Heart right ventricle (tissue), 16 donors: Measurements from ENCODE around the gene MAP7. TPM values are rescaled to one million over a fixed set of nuclear protein-coding genes. Genes with fewer than 3 reads are reported as not detected.

Experiments used
- ATAC-seq, 8 donors: fragments of 200-7000 bp; cut with Tn5 transposase; one replicate each; pipeline ENCODE4 v1.9.1; 2020; ENCODE audit warnings: mild to moderate bottlenecking in 8 of 8, moderate library complexity in 8 of 8, moderate number of reproducible peaks in 1 of 8
- DNase-seq, 2 donors: peaks; one replicate each; pipeline ENCODE4 v3.0.0-alpha.2; 2020
- H3K27ac ChIP-seq, 10 donors: fragments of 200-600 bp; sonication (generic) in 2 of 10; one replicate each; pipeline versions ENCODE4 v1.5.0 to v1.8.0; 2020 to 2022; ENCODE audit warnings: mild to moderate bottlenecking in 3 of 10
- H3K27me3 ChIP-seq, 7 donors: fragments of 200-600 bp; one replicate each; pipeline ENCODE4 v1.8.0; 2021 to 2022; ENCODE audit warnings: mild to moderate bottlenecking in 2 of 7
- H3K36me3 ChIP-seq, 9 donors: fragments of 200-600 bp; sonication (generic) in 1 of 9; one replicate each; pipeline versions ENCODE4 v1.5.0 to v1.8.0; 2020 to 2022; ENCODE audit warnings: mild to moderate bottlenecking in 2 of 9
- H3K4me1 ChIP-seq, 9 donors: fragments of 200-600 bp; sonication (generic) in 1 of 9; one replicate each; pipeline versions ENCODE4 v1.5.0 to v1.8.0; 2020 to 2022; ENCODE audit warnings: mild to moderate bottlenecking in 4 of 9
- H3K4me3 ChIP-seq, 10 donors: fragments of 200-600 bp; sonication (generic) in 2 of 10; one replicate each; pipeline versions ENCODE4 v1.5.0 to v1.8.0; 2020 to 2022; ENCODE audit warnings: mild to moderate bottlenecking in 7 of 10, moderate library complexity in 2 of 10
- H3K9me3 ChIP-seq, 11 donors: fragments of 200-600 bp in 10 of 11; sonication (generic) in 2 of 11; one replicate each; pipeline versions ENCODE4 v1.5.0 to v1.8.0; 2013 to 2022; ENCODE audit warnings: mild to moderate bottlenecking in 2 of 11, control low read depth in 1 of 11, moderate library complexity in 1 of 11
- WGBS, 2 donors: extraction: QIAGEN DNeasy Blood & Tissue Kit; methylation state at CpG; one replicate each; pipeline ENCODE4 v1.1.7; 2013; ENCODE audit warnings: inconsistent platforms in 1 of 2; 5-methylcytosine and 5-hydroxymethylcytosine counted together
- intact Hi-C, 10 donors: fragments of 100-400 bp; cut with DNase I; formaldehyde crosslinking; loops; one replicate each; pipeline versions ENCODE4 v1.11.1 to v1.14.2; 2022
- polyA plus RNA-seq, 2 donors: library from polyadenylated mRNA; stranded (reverse); fragments of 200-250 nt; gene quantifications; one replicate each; pipeline ENCODE4 v1.2.3, GENCODE V29; 2013
- total RNA-seq, 10 donors: library from RNA; stranded (reverse); fragmentation: NEBNext Ultra II Directional in 3 of 10; extraction: Animal tissue kit (Norgen Biotek cat#: 25700) in 3 of 10; gene quantifications; one replicate each; pipeline versions ENCODE4 v1.2.1 to v1.2.4, GENCODE V29; 2021 to 2023
- TF ChIP-seq, protein P1 (sequence below), 9 donors: fragments of 200-600 bp; sonication (generic) in 2 of 9; IDR thresholded peaks; one replicate each; pipeline versions ENCODE4 v1.5.0 to v1.8.0; 2021 to 2022; ENCODE audit warnings: antibody characterized with exemption in 9 of 9, mild to moderate bottlenecking in 5 of 9, moderate library complexity in 1 of 9
- donor health status: Arrhythmogenic right ventricular cardiomyopathy.
- donor health status: ischemic (EF 13 %, LVEDD 7.1; RV severe dilation, severe dysfunction).
- donor health status: healthy with polysubstance abuse.
- donor health status: DM: no; HTN: yes; CAD: no.
- donor health status: DM: no; HTN: no; CAD: no.
- donor health status: ischemic (EF 25% LVEDD 6.9; RV normal size, moderate dysfunction).
- donor health status: ischemic (EF 25% LVEDD 5.7; RV mildly dilated, moderate dysfunction).
- donor health status: healthy.
- donor health status: DM: yes; HTN: yes; CAD: no.
- donor health status: Ischemic cardiomyopathy.
- donor health status: ischemic (EF 35%, LVEDD 5.7; RV mildly dilated, moderate dysfunction).
- donor health status: nonischemic (EF 11% LVEDD 7.7; RV severe dilation, severe dysfunction).
- donor health status: DM: yes; HTN: yes; CAD: no.
- donor health status: PGD.
- donor health status: ischemic (EF 29% LVEDD 5.4; RV normal size, mild dysfunction).
- donor health status: nonischemic (EF 23%, LVEDD 6.1; RV moderate dilation, normal function).

The MAP7 gene
- total and polyA plus RNA-seq, 12 donors: 0.48 to 4.1 (median 2.3) TPM

DNA sequence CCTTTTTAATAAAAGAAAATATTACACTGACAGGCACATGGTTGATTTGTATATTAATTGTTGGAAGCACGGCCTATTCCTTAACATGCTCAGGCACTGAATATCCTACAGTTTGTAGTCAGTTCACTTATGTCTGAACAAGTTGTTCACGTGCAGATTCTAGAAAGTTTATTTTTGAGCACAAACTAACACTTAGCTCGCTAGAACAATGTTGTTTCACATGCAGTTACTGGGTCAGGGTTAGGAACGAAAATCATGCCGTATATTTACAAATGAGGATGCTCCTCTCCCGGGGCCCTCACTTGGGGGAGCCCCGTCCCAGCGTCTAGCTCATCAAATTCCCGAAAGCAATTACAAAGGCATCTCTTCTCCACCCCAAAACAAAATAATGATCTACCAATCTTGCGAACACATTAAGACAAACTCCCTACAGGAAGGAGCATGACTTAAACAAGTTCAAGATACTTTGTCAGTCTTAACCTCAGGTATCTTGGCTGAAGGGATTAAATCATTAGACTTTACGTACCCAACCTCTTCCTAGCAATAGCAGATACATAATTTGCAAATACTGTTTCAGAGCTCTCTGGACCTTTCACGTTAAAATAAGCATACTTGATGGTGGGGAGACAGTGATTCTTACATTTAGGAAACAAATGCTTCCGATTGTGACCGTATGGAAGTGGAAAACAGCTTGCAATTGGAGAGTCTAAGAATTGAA lies 1.5 kb downstream of the MAP7 start:
- no peaks in the 10 kb centered on the region for H3K9me3 ChIP-seq
- peaks cover 8 to 46% (median 18%) of the 10 kb centered on the region in 7 donors for H3K27me3 ChIP-seq
- WGBS, 2 donors: 68 to 69% methylated on average over 14 of the region's 14 CpGs
- TF ChIP-seq, protein P1, sequence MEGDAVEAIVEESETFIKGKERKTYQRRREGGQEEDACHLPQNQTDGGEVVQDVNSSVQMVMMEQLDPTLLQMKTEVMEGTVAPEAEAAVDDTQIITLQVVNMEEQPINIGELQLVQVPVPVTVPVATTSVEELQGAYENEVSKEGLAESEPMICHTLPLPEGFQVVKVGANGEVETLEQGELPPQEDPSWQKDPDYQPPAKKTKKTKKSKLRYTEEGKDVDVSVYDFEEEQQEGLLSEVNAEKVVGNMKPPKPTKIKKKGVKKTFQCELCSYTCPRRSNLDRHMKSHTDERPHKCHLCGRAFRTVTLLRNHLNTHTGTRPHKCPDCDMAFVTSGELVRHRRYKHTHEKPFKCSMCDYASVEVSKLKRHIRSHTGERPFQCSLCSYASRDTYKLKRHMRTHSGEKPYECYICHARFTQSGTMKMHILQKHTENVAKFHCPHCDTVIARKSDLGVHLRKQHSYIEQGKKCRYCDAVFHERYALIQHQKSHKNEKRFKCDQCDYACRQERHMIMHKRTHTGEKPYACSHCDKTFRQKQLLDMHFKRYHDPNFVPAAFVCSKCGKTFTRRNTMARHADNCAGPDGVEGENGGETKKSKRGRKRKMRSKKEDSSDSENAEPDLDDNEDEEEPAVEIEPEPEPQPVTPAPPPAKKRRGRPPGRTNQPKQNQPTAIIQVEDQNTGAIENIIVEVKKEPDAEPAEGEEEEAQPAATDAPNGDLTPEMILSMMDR (IDR thresholded peaks at IDR 0.05): no peak
- peaks cover 5 to 19% (median 15%) of the 10 kb centered on the region in 9 donors for H3K4me1 ChIP-seq
- intact Hi-C loops: no loop called here
- H3K36me3 ChIP-seq: no peaks in the 10 kb centered on the region
- no peak for DNase-seq
- peak overlapping the region in 2 of 10 donors; percentile 77 to 89 for H3K4me3 ChIP-seq
- H3K27ac ChIP-seq: no peak overlapping the region
- no peak for ATAC-seq

DNA sequence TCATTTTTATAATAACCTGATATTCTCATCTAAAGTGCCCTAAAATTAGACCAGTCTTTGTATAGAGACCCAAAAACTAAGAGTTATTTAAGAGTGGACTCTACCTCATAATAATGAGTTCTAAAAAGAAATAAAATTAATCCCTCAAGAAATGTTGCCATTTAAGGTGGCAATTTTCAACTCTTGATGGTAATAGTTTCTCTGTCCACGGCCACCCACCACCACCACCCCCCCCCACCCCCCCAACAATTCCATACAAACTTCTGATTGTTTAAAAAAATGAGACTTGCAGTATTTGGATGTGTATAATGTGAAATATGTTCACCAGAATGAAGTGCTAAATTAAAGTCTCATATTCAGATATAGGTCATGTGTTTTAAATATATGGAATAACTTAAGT lies 2.4 kb downstream of the MAP7 start:
- no peak overlapping the region for H3K27ac ChIP-seq
- intact Hi-C loops: no loop called here
- H3K27me3 ChIP-seq: peaks cover 8 to 46% (median 18%) of the 10 kb centered on the region in 7 donors
- DNase-seq (no peak), ATAC-seq (no peak)
- no peaks in the 10 kb centered on the region for H3K9me3 ChIP-seq
- H3K36me3 ChIP-seq: no peaks in the 10 kb centered on the region
- H3K4me1 ChIP-seq: peaks cover 5 to 19% (median 15%) of the 10 kb centered on the region in 9 donors
- TF ChIP-seq, protein P1 (IDR thresholded peaks at IDR 0.05): no peak
- 76 to 81% methylated on average over 1 of the region's 1 CpG for WGBS, 2 donors
- no peak overlapping the region for H3K4me3 ChIP-seq

DNA sequence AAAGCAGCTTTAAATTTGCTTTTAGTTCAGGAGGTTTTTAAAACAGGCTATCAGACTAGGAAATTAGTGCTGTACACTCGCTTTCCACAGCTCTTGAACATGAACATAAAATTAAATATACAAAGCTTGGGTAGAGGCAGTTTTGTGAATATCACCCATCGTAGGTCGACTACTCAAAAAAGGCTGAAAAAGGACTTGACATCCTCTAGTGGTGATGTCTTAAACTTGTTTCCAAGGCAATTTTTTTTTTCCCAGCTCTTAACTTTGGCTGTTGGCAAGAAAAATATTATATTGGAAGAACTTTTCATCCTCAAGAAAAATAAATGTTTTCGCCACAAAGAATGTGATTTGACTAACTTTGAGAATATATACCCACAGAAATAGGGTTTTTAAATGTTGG lies 2.9 kb downstream of the MAP7 start:
- peaks cover 5 to 19% (median 15%) of the 10 kb centered on the region in 9 donors for H3K4me1 ChIP-seq
- WGBS, 2 donors: 48 to 60% methylated on average over 4 of the region's 4 CpGs
- TF ChIP-seq, protein P1 (IDR thresholded peaks at IDR 0.05): peak in 7 of 9 donors; percentile 18 to 45 (median 29)
- H3K27me3 ChIP-seq: peaks cover 8 to 46% (median 18%) of the 10 kb centered on the region in 7 donors
- ATAC-seq: no peak
- no peaks in the 10 kb centered on the region for H3K9me3 ChIP-seq
- H3K4me3 ChIP-seq: no peak overlapping the region
- no peak overlapping the region for H3K27ac ChIP-seq
- intact Hi-C loops: no loop called here
- DNase-seq: no peak
- no peaks in the 10 kb centered on the region for H3K36me3 ChIP-seq

DNA sequence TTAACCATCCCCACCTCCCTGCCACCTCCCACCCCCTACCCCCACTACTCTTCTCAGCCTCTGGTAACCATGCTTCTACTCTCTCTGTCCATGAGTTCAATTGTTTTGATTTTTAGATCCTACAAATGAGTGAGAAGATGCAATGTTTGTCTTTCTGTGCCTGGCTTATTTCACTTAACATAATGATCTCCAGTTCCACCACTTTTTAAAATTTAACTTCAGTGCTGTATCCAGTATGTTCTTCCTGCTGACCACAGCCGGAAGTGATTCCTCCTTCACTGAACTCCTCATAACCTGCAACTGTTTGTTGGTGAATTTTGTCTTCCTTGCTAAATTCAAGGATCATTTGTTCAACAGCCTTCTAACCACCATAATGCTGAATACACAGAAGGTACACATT lies 3.9 kb downstream of the MAP7 start:
- TF ChIP-seq, protein P1 (IDR thresholded peaks at IDR 0.05): no peak

More for the DNA sequence above, 3.9 kb downstream of the MAP7 start:
- H3K36me3 ChIP-seq: no peaks in the 10 kb centered on the region
- peaks cover 6 to 43% (median 16%) of the 10 kb centered on the region in 7 donors for H3K27me3 ChIP-seq
- no peak overlapping the region for H3K4me3 ChIP-seq
- intact Hi-C loops: no loop called here
- peaks cover 5 to 19% (median 15%) of the 10 kb centered on the region in 9 donors for H3K4me1 ChIP-seq
- WGBS, 2 donors: 88 to 92% methylated on average over 1 of the region's 1 CpG
- ATAC-seq: no peak
- no peak overlapping the region for H3K27ac ChIP-seq
- no peaks in the 10 kb centered on the region for H3K9me3 ChIP-seq
- DNase-seq: no peak
